HG03064 (cell line): ENCODE data around the gene CDKN1B.
A peak's percentile ranks its signal among the peaks of the same experiment; 100 is the strongest.
"Not testable (repeated sequence)": the region's sequence is repeated elsewhere in the genome, so short reads cannot be mapped to it uniquely, and the experiment has no call there.

Experiments used
- ATAC-seq: cut with Tn5 transposase; IDR thresholded peaks from one replicate; pipeline ENCODE4 v1.9.1; 2021; ENCODE audit warnings: low read depth; ENCODE audit not compliant: unreplicated experiment

CDKN1B gene

GRCh38 chr12:12723149-12723680 is 6.0 kb downstream of the CDKN1B start:
- no peak for ATAC-seq

DNA sequence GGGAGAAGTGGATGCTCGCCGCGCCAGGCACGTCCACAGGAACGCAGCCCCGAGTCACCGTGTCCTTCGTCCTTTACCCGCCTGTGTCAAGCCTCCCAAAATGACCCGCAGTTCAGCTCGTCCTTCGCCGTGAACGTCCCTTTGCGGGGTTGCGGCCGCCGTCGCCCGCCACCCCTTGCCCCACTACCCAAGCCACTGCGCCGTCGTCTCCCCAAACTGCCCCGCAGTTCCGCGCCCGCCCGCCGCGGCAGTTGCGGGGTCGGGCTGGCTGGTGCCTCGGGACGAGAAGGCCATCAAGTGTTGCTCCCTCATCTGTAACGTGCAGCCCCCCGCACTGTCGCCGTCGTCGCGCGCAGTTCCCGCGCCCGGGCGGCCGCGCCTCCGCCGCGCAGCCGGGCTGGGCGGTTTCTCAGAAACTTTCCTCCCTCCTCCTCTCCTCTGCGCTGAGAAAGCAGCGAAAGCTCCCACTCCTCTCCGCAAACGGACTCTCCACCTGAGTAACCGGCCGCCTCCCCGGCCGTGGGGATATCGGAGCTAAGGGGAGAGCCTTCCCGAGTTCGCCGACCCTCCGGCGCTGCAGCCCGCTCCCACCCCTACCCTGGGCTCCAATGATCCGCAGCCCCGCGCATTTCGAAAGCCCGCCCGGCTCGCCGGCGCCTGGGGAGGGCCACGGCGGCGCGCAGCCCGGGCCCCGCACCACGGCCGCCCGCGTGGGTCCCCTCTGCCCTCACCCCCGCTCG is 6.7 kb downstream of the CDKN1B start:
- no peak for ATAC-seq

GRCh38 chr12:12724421-12725085 is 7.4 kb downstream of the CDKN1B start:
- ATAC-seq = peak; percentile 8

GRCh38 chr12:12725086-12725955 is 8.2 kb downstream of the CDKN1B start:
- ATAC-seq = peak; percentile 51

DNA sequence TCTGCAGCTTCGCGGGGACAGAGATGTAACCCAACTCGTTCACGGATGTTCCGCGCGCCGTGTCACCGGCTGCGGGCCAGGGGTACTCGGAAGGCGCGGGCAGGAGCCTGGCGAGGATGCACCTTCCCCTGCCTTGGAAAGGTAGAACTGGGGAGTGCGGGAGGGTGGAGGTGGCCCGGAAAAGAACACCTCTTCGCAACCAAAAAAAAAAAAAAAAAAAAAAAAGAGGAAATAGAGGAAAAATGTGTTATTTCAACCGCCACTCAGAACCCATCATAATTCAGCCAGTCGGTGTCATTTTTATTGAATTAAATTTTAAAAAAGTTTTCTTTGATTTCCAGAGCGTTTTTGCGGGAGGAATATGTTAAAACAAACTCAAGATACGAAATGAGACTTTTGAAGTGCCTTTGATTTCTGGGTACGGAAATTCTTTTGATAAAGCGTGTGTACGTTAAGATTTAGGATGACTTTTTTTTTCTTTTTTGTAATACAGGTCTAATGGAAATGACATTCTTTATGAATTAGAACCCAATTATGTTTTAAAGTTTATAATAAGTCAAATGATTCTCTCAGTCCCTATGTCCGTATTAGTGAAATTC is 8.9 kb downstream of the CDKN1B start:
- ATAC-seq = no peak

- ATAC-seq = no peak
Measured at GRCh38 chr12:12726555-12727093, 9.5 kb downstream of the CDKN1B start.

DNA sequence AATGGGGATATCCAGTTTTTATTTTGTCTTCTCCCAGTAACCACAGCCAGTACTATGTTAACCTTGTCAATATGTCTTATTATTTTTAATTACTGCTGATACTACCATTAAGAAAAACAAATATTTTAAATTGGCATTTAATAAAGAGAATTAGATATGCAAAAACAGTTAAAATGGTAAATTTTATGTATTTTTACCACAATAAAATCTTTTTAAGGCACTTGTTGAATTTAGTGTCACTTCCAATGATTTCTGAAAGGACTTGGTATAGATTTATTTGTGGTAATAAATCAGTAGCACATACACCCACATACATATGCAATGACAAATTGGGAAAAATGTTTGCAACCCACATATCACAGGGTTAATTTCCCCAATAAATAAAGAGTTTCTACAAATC is 14.0 kb downstream of the CDKN1B start:
- no peak for ATAC-seq

GRCh38 chr12:12731785-12732184 is 14.6 kb downstream of the CDKN1B start:
- no peak for ATAC-seq

DNA sequence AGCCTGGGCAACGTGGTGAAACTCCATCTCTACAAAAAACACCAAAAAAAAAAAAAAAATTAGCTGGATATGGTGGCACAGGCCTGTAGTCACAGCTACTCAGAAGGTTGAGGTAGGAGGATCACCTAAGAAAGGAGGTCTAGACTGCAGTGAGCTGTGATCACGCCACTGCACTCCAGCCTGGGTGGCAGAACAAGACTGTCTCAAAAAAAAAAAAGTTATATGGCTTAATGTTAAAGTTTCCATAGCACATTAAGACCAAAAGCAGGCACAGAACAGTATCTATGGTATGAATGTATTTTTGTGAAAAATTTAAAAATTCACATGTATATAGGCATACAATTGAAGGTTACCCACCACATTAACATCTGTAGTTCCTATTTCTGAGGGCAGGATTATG is 15.9 kb downstream of the CDKN1B start:
- no peak for ATAC-seq

- no peak for ATAC-seq
Measured at GRCh38 chr12:12734054-12734453, 16.9 kb downstream of the CDKN1B start.

DNA sequence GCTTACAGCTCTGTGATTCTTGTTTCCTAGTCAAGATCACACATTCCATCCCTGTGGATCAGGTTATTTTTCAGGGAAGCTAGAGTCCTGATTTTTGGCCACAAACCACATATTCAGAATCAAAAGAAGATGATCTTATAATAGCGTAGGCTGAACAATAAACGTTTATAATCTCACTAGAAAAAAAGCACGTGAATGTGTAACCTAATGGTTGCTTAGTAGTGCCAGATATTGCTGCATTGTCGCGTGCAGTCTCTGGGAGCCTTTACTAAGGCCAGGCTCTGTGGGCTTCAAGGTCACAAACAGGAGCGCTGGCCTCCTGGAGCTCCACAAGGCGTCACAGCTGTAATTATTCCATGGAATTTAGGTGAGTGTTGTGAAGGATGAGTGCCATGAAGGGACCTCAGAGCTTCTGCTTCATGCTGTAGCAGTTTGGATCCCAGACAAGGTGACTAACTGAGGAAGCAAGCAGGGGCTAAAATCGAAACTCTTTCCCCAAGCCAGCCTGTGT is 17.4 kb downstream of the CDKN1B start:
- ATAC-seq = no peak

- no peak for ATAC-seq
Measured at GRCh38 chr12:12735301-12735700, 18.1 kb downstream of the CDKN1B start.

- peak; percentile 72 for ATAC-seq
Measured at GRCh38 chr12:12736759-12737676, 19.9 kb downstream of the CDKN1B start.

- not testable (repeated sequence) for ATAC-seq
Measured at GRCh38 chr12:12738152-12738551, 21.0 kb downstream of the CDKN1B start.

GRCh38 chr12:12741660-12742059 is 24.5 kb downstream of the CDKN1B start:
- ATAC-seq = no peak

DNA sequence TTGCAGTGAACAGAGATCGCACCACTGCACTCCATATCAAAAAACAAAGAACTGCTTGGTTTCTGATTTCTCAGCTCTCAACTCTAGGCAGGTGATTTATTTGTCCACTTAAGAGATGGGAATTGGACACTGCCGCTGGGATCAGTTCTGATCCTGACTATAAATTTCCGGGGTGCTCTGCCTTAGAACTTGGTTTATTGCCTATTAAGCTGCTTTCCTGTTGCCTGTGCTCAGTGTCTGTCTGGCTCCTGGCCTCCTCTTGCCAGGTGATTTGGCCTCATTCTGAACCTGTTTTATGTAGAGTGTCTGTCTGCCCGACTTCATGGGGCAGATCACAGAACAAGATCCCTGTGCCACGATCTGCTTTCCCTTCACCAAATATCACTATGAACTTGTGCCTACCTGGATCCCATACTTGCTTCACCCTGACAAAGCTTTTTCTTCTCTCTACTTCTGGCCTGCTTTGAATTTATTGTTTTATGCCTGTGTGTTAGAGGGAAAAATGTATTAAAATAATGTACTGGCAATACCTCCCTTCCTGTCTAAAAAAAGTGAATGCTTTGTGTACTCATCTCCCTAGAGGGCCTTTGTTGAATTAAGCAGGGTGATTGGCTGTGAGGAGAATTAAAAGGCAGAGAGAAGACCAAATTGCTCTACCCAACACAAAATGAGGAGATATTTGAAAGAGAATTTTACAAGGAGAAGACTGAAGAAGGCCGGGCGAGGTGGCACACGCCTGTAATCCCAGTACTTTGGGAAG is 27.6 kb downstream of the CDKN1B start:
- ATAC-seq = no peak

GRCh38 chr12:12745576-12746211 is 28.5 kb downstream of the CDKN1B start:
- ATAC-seq = no peak

DNA sequence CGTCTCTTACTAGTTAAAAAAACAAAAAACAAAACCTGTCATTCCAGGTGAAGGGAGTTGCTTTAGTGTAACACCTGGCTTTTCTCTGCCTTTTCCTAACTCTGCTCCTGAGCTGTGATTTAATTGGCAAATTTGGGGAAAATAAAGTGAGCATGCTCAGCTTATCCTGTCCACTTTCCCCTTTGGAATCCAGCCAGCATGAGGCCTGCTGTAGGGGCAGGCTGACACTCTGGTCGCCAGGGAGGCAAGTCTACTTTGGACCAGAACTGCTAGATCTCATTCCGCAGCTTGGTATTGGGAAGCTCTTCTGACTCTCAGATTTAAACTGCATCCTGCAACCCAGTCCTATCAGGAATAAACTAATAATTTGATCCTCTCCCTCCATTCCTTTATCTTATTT is 30.1 kb downstream of the CDKN1B start:
- no peak for ATAC-seq
